Embryonic facial prominence (tissue), 1 donor: ENCODE results near the gene MRPL54.

Source experiments
- DNase-seq: peaks from one replicate; pipeline ENCODE4 v3.0.0-alpha.2; 2016; ENCODE audit errors: extremely low spot score

The MRPL54 gene

GRCh38 chr19:3762501-3763459 is at the start of gene MRPL54:
Gene MRPL54, plus strand, starts transcription at chr19:3762682. Its CDS starts 19 bp downstream, at chr19:3762701.
- peak; percentile 97 for DNase-seq

GRCh38 chr19:3716147-3716668 is 46.3 kb upstream of the MRPL54 start:
- DNase-seq: no peak

- DNase-seq: no peak
Measured at GRCh38 chr19:3719868-3720267, 42.6 kb upstream of the MRPL54 start.

- no peak for DNase-seq
Measured at GRCh38 chr19:3720349-3720917, 42.0 kb upstream of the MRPL54 start.

GRCh38 chr19:3721131-3721886 is 41.2 kb upstream of the MRPL54 start:
- DNase-seq: no peak

GRCh38 chr19:3721887-3722442 is 40.5 kb upstream of the MRPL54 start:
- no peak for DNase-seq

GRCh38 chr19:3722443-3723109 is 39.9 kb upstream of the MRPL54 start:
- DNase-seq: no peak

GRCh38 chr19:3723110-3723488 is 39.4 kb upstream of the MRPL54 start:
- DNase-seq: no peak

- DNase-seq: no peak
Measured at GRCh38 chr19:3723883-3724282, 38.6 kb upstream of the MRPL54 start.

- no peak for DNase-seq
Measured at GRCh38 chr19:3725121-3725520, 37.4 kb upstream of the MRPL54 start.

GRCh38 chr19:3725640-3726310 is 36.7 kb upstream of the MRPL54 start:
- no peak for DNase-seq

- no peak for DNase-seq
Measured at GRCh38 chr19:3730457-3730958, 32.0 kb upstream of the MRPL54 start.

GRCh38 chr19:3732108-3732507 is 30.4 kb upstream of the MRPL54 start:
- DNase-seq: no peak

- no peak for DNase-seq
Measured at GRCh38 chr19:3733549-3734309, 28.8 kb upstream of the MRPL54 start.

GRCh38 chr19:3734310-3734600 is 28.2 kb upstream of the MRPL54 start:
- no peak for DNase-seq

- DNase-seq: no peak
Measured at GRCh38 chr19:3736106-3736724, 26.3 kb upstream of the MRPL54 start.

GRCh38 chr19:3737487-3738205 is 24.8 kb upstream of the MRPL54 start:
- no peak for DNase-seq

GRCh38 chr19:3738477-3739220 is 23.8 kb upstream of the MRPL54 start:
- DNase-seq: no peak
